Measurements from ENCODE around the gene HDAC2.
"Not testable (repeated sequence)": the region's sequence is repeated elsewhere in the genome, so short reads cannot be mapped to it uniquely, and the experiment has no call there.

Gene HDAC2

GRCh38 chr6:113971741-113972140 is 793 bp upstream of the HDAC2 start:
- DNase-seq (ENCODE audit: low read depth) = no peak

GRCh38 chr6:113969888-113970804 is 802 bp downstream of the HDAC2 start:
- peak; percentile 8 for DNase-seq (ENCODE audit: low read depth)

GRCh38 chr6:113968472-113968871 is 2.5 kb downstream of the HDAC2 start:
- no peak for DNase-seq (ENCODE audit: low read depth)

DNA sequence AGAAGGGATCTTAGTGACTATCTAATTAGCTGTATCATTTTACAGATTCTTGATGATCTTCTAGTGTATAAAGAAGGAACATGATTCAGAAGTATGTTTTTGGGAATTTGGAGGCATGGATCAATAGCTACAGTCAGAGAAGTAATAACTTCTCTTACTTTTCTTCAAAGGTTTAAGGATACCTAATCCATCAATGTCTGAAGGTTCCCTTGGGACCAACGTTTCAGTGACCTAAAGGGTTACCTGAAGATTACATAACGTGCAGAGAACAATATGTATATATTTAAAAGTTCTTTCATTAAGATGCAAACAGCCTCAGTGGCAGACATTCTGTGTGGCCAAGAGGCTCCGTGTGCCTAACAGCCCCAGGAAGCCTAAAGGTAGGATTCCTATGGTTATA is 3.2 kb downstream of the HDAC2 start:
- DNase-seq (ENCODE audit: low read depth) = no peak

DNA sequence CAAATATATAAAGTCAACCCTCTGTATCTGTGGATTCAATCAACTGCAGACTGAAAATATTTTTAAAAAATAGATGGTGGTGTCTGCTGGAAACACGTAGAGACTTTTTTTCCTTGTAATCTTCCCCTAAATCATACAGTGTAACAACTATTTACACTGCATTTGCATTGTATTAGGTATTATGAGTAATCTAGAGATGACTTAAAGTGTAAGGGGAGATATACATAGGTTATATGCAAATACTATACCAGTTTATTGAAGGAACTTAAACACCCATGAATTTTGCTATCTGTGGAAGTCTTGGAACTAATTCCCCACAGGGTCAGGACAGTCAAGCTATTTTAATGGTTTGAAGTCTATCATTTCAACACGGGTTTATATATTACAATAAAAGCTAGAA is 10.2 kb downstream of the HDAC2 start:
- DNase-seq (ENCODE audit: low read depth) = no peak

- no peak for DNase-seq (ENCODE audit: low read depth)
Observed at GRCh38 chr6:113959235-113959634, 11.7 kb downstream of the HDAC2 start.

DNA sequence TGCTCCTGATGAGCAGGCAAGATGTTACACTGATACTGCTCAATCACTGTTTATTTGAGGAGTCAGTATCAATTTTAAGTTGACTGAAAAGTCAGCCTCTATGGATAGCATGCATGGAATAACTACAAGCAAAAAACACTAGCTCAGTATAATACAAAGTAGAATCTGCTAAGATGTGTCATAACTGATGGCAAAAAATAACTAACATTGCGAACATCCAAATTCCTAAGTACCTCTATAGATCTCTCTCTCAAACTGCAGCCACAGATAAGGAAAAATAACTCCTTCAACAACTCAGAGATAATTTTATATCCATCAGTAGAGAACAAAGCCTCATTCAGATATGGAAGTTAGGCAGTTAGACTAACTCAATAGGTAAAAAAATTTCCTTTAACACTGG is 16.3 kb downstream of the HDAC2 start:
- no peak for DNase-seq (ENCODE audit: low read depth)

GRCh38 chr6:113953346-113953745 is 17.6 kb downstream of the HDAC2 start:
- no peak for DNase-seq (ENCODE audit: low read depth)

GRCh38 chr6:113949499-113949898 is 21.4 kb downstream of the HDAC2 start:
- no peak for DNase-seq (ENCODE audit: low read depth)

GRCh38 chr6:113944701-113945100 is 26.2 kb downstream of the HDAC2 start:
- no peak for DNase-seq (ENCODE audit: low read depth)

DNA sequence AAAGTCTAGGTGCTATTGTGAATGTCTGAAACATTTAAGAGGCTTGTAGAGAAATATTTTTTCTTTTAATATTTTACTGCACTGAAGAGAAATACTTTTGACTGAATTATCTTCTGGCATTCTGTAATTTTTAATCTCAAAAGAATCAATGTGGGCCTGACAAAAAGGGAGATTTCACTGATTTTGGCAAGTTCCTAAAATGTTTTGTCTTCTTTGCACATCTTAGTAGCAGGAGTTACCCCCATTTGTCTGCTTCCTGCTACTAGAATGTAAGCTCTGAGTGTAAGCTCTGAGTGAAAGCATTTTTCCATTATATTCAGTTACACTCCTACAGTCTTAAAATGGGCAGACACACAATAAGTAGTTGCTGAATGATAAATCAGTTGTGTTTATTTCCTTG is 31.1 kb downstream of the HDAC2 start:
- no peak for DNase-seq (ENCODE audit: low read depth)

- DNase-seq (ENCODE audit: low read depth) = no peak
Observed at GRCh38 chr6:113936093-113936934, 34.6 kb downstream of the HDAC2 start.

GRCh38 chr6:113934101-113934500 is 36.8 kb downstream of the HDAC2 start:
- no peak for DNase-seq (ENCODE audit: low read depth)

DNA sequence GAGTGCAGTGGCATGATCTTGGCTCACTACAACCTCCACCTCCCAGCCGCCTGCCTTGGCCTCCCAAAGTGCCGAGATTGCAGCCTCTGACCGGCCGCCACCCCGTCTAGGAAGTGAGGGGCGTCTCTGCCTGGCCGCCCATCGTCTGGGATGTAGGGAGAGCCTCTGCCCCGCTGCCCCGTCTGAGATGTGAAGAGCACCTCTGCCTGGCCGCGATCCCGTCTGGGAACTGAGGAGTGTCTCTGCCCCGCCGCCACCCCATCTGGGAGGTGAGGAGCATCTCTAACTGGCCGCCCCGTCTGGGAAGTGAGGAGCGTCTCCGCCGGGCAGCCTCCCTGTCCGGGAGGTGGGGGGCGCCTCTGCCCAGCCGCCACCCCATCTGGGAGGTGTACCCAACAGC is 39.0 kb downstream of the HDAC2 start:
- DNase-seq (ENCODE audit: low read depth) = not testable (repeated sequence)

DNA sequence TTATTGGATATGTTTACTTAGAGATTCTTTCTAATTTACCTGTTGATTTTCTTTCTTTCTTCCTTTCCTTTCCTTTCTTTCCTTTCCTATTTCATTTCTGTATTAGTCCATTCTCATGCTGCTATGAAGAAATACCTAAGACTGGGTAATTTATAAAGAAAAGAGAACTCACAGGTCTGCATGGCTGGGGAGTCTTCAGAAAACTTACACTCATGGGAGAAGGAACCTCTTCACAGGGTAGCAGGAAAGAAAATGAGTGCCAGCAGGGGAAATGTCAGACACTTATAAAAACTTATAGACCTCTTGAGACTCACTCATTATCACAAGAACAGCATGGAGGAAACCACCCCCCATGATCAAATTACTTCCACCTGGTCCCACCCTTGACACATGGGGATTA is 40.8 kb downstream of the HDAC2 start:
- no peak for DNase-seq (ENCODE audit: low read depth)

GRCh38 chr6:113927001-113927400 is 43.9 kb downstream of the HDAC2 start:
- no peak for DNase-seq (ENCODE audit: low read depth)

GRCh38 chr6:113925378-113925777 is 45.6 kb downstream of the HDAC2 start:
- DNase-seq (ENCODE audit: low read depth) = no peak

GRCh38 chr6:113924312-113924723 is 46.6 kb downstream of the HDAC2 start:
- DNase-seq (ENCODE audit: low read depth) = no peak

- no peak for DNase-seq (ENCODE audit: low read depth)
Observed at GRCh38 chr6:113923526-113923925, 47.4 kb downstream of the HDAC2 start.

GRCh38 chr6:113921299-113921904 is 49.5 kb downstream of the HDAC2 start:
- no peak for DNase-seq (ENCODE audit: low read depth)

GRCh38 chr6:113920663-113921267 is 50.2 kb downstream of the HDAC2 start:
- DNase-seq (ENCODE audit: low read depth) = no peak

- DNase-seq (ENCODE audit: low read depth) = not testable (repeated sequence)
Observed at GRCh38 chr6:113910285-113910684, 60.7 kb downstream of the HDAC2 start.
